Measurements from ENCODE around the gene CDYL. TPM values are rescaled to one million over a fixed set of nuclear protein-coding genes. Genes with fewer than 3 reads are reported as not detected.

The CDYL gene
- total and polyA plus RNA-seq, 8 donors: 3.4 to 15.3 (median 10.2) TPM

DNA sequence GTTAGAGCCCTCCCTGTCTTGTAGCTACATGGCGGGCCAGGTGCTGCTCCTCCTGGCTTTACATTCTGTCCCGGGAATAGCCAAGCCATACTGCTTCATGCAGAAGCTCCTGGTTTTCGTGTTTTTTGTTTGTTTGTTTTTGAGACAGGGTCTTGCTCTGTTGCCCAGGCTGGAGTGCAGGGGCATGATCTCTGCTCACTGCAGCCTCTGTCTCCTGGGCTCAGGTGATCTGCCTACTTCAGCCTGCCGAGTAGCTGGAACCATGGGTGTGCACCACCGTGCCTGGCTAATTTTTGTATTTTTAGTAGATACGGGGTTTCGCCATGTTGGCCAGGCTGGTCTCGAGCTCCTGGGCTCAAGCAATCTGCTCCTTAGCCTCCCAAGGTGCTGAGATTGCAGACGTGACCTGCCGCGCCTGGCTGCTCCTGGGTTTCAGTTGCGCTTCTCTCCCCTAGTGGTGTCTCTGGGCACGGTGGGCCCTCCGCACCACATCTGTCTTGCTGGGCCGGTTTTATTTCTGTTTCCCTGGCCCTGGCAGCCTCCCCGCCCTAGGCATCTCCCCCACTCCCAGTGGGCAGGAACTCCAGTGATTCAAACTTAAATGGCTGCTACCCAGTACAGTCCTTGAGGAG is 12.9 kb downstream of the CDYL start:
- intact Hi-C loops (cut with DNase I): no loop called here
- ATAC-seq (no peak), FAIRE-seq (no peak), DNase-seq (no peak)
- H3K36me3 ChIP-seq: no peaks in the 10 kb centered on the region
- TF ChIP-seq, protein P1, sequence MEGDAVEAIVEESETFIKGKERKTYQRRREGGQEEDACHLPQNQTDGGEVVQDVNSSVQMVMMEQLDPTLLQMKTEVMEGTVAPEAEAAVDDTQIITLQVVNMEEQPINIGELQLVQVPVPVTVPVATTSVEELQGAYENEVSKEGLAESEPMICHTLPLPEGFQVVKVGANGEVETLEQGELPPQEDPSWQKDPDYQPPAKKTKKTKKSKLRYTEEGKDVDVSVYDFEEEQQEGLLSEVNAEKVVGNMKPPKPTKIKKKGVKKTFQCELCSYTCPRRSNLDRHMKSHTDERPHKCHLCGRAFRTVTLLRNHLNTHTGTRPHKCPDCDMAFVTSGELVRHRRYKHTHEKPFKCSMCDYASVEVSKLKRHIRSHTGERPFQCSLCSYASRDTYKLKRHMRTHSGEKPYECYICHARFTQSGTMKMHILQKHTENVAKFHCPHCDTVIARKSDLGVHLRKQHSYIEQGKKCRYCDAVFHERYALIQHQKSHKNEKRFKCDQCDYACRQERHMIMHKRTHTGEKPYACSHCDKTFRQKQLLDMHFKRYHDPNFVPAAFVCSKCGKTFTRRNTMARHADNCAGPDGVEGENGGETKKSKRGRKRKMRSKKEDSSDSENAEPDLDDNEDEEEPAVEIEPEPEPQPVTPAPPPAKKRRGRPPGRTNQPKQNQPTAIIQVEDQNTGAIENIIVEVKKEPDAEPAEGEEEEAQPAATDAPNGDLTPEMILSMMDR (IDR thresholded peaks at IDR 0.05): no peak
- WGBS, 2 donors: 88 to 91% methylated on average over 16 of the region's 16 CpGs
- H3K9me3 ChIP-seq: no peaks in the 10 kb centered on the region
- no peak overlapping the region for H3K4me3 ChIP-seq
- no peak overlapping the region for H3K27ac ChIP-seq
- H3K27me3 ChIP-seq: no peaks in the 10 kb centered on the region
- H3K4me1 ChIP-seq: no peaks in the 10 kb centered on the region

DNA sequence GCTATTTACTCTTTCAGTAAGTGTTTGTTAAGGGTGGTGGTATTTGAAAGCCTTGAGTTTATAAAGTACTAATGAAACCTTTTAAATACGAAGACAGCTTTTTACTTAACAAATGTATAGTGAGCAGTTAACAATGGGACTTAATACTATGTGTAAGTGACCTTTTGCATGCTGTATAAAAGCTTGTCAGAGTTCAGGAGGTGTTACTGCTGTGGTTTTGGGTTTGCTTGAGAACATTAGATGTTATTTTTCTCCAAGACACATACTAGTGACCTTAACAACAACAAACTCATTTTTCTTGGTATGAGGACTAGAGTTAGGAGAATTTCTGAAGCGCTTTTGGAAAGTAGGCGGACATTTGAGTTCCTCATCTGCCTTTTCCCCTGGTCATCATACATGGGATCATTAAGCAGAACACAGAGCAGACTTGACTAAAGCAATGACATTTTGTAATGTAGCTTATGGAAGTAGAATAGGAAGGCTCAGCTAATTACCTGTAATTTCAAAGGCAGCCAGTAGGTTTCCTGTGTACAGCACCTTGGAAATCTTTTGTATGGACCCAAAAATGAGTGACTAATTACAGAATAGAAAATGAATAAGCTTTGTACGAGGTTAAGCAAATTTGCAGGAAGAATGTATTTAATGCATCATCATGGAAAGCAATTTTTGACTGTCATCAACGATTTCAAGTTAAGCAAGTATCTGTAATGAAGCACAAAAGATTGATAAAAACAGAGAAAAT is 14.1 kb downstream of the CDYL start:
- Histone ChIP-seq H3K27ac (no peak overlapping the region), H3K4me3 (no peak overlapping the region), H3K4me1 (no peaks in the 10 kb centered on the region), H3K27me3 (no peaks in the 10 kb centered on the region), H3K36me3 (no peaks in the 10 kb centered on the region), H3K9me3 (no peaks in the 10 kb centered on the region)
- ATAC-seq: no peak
- 74 to 82% methylated on average over 5 of the region's 5 CpGs for WGBS, 2 donors
- no peak for DNase-seq
- intact Hi-C loops (cut with DNase I): no loop called here
- FAIRE-seq: no peak
- TF ChIP-seq, protein P1 (IDR thresholded peaks at IDR 0.05): no peak

DNA sequence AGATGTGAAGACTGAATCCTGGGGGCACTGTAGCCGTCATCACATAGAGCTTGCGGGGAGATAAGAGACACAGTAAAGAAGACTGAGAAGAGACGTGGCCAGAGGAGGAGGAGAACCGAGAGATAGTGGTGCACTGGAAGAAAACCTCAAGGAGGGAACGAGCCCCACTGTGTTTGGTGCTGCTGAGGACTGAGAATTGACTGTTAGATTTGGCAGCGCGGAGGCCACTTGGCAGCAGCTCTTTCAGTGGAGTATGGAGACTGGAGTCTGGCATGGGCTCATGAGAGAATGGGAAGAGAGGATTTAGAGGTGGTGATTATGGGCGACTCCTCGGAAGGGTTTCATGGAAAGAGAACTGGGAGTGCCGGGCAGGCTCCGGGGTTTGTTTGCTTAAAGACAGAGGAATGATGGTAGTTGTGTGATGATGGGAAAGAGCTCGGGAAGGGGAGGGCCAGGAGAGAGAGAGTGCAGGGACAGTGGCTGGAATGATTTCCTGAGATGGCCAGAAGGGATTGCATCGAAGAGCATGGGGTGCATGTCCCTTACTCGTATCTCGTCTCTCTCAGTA is 18.0 kb downstream of the CDYL start:
- no peaks in the 10 kb centered on the region for H3K36me3 ChIP-seq
- H3K27ac ChIP-seq: no peak overlapping the region
- TF ChIP-seq, protein P1 (IDR thresholded peaks at IDR 0.05): no peak
- FAIRE-seq (no peak), DNase-seq (no peak), ATAC-seq (no peak)
- H3K27me3 ChIP-seq: no peaks in the 10 kb centered on the region
- no peak overlapping the region for H3K4me3 ChIP-seq
- intact Hi-C loops (cut with DNase I): no loop called here
- no peaks in the 10 kb centered on the region for H3K9me3 ChIP-seq
- WGBS, 2 donors: 64 to 70% methylated on average over 15 of the region's 15 CpGs
- H3K4me1 ChIP-seq: peaks cover 0 to 4% (median 0%) of the 10 kb centered on the region in 3 donors

- no peak for ATAC-seq
- Histone ChIP-seq H3K36me3 (no peaks in the 10 kb centered on the region), H3K4me1 (peaks cover 0 to 4% (median 0%) of the 10 kb centered on the region in 3 donors), H3K4me3 (no peak overlapping the region), H3K9me3 (no peaks in the 10 kb centered on the region), H3K27me3 (no peaks in the 10 kb centered on the region), H3K27ac (no peak overlapping the region)
- no peak for FAIRE-seq
- no peak for DNase-seq
- intact Hi-C loops (cut with DNase I): no loop called here
- TF ChIP-seq, protein P1 (IDR thresholded peaks at IDR 0.05): no peak
- 89 to 90% methylated on average over 2 of the region's 2 CpGs for WGBS, 2 donors
Measured at GRCh38 chr6:4797587-4797986, 21.4 kb downstream of the CDYL start.

GRCh38 chr6:4799912-4800311 is 23.7 kb downstream of the CDYL start:
- Histone ChIP-seq H3K36me3 (no peaks in the 10 kb centered on the region), H3K4me3 (no peak overlapping the region), H3K27ac (no peak overlapping the region), H3K4me1 (peaks cover 0 to 4% (median 0%) of the 10 kb centered on the region in 3 donors), H3K27me3 (no peaks in the 10 kb centered on the region), H3K9me3 (no peaks in the 10 kb centered on the region)
- intact Hi-C loops (cut with DNase I): no loop called here
- DNase-seq (no peak), ATAC-seq (no peak), FAIRE-seq (peak; percentile 29)
- TF ChIP-seq, protein P1 (IDR thresholded peaks at IDR 0.05): no peak
- 93 to 98% methylated on average over 3 of the region's 3 CpGs for WGBS, 2 donors
